ENCODE measurements around the gene UHRF1. TPM values are rescaled to one million over a fixed set of nuclear protein-coding genes. Genes with fewer than 3 reads are reported as not detected.

UHRF1 gene
- total and polyA plus RNA-seq, 3 experiments from 2014 or later = 0.35 to 218 (median 212) TPM

- no peaks in the 10 kb centered on the region for H3K9me3 Mint-ChIP-seq
- H3K27ac ChIP-seq (ENCODE audit: low read depth, low read length) = no peak overlapping the region
- H3K27ac Mint-ChIP-seq = peak overlapping the region in 1 of 8 donors; percentile 81
- ChIA-PET POLR2A (no interaction called here), CTCF (no interaction called here)
- H3K4me3 ChIP-seq (ENCODE audit: low read length) = no peak overlapping the region
- peaks cover 0 to 3% of the 10 kb centered on the region in 2 donors for H3K27me3 Mint-ChIP-seq
- H3K4me3 Mint-ChIP-seq = no peak overlapping the region
- no peaks in the 10 kb centered on the region for H3K9me3 ChIP-seq (ENCODE audit: low read length)
- DNase-seq = no peak
- H3K27me3 ChIP-seq (ENCODE audit: insufficient read depth, low read length, poor library complexity, severe bottlenecking) = no peaks in the 10 kb centered on the region
- no peaks in the 10 kb centered on the region for H3K36me3 ChIP-seq (ENCODE audit: insufficient read depth, low read length)
- peaks cover 9 to 47% (median 22%) of the 10 kb centered on the region in 3 donors for H3K4me1 Mint-ChIP-seq
- H3K4me1 ChIP-seq (ENCODE audit: insufficient read depth, low read length) = no peaks in the 10 kb centered on the region
- H3K36me3 Mint-ChIP-seq = peaks cover 0 to 28% (median 5%) of the 10 kb centered on the region in 3 donors
Measured at GRCh38 chr19:4976401-4977298, 67.3 kb downstream of the UHRF1 start.

DNA sequence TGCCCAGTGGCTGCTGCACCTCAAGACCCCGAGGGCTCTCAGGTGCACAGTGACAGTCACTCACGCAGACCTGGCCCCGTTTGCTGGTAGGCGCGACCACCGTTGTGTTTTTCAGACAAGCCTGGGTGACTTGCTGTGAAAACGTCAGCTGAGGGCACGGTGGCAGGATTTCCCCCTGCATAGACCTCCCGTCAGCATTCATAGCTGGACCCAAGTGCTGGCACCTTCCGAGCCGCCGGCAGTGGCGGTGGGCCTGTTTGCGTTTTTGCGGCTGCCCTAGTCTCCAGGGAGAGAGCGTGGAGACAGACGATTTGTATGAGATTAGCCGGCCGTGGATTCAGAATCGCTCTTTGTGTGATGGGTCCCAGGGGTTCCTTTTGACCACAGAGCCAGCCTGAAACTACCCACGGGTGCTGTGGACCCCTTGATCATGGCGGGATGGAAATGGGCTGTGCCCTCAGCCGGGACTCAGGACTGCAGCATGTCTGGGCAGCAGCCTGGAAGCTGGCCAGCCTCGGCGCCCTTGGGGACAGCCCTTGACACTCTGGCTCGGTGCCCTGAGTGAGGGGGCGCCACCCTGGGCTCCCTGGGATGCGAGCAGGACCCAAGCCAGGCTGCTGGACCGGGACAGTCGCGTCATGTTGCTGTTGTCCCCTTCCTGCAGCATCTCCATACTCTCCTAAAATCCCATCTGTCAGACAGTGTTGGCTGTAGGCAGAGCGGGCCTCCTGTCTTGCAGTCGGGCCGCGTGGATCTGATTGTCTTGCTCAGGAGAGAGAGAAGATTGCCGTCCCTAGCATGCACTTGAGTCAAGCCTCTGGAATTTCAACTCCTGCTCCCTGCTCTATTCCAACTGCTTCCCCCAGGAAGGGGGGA lies 68.2 kb downstream of the UHRF1 start:
- no peaks in the 10 kb centered on the region for H3K9me3 ChIP-seq (ENCODE audit: low read length)
- CTCF ChIA-PET = no interaction called here
- H3K4me3 ChIP-seq (ENCODE audit: low read length) = no peak overlapping the region
- peaks cover 0 to 28% (median 5%) of the 10 kb centered on the region in 3 donors for H3K36me3 Mint-ChIP-seq
- DNase-seq = no peak
- POLR2A ChIA-PET = no interaction called here
- H3K9me3 Mint-ChIP-seq = no peaks in the 10 kb centered on the region
- H3K4me1 Mint-ChIP-seq = peaks cover 5 to 42% (median 18%) of the 10 kb centered on the region in 3 donors
- H3K27ac Mint-ChIP-seq = no peak overlapping the region
- no peaks in the 10 kb centered on the region for H3K36me3 ChIP-seq (ENCODE audit: insufficient read depth, low read length)
- no peak overlapping the region for H3K27ac ChIP-seq (ENCODE audit: low read depth, low read length)
- H3K4me1 ChIP-seq (ENCODE audit: insufficient read depth, low read length) = no peaks in the 10 kb centered on the region
- no peak overlapping the region for H3K4me3 Mint-ChIP-seq
- H3K27me3 ChIP-seq (ENCODE audit: insufficient read depth, low read length, poor library complexity, severe bottlenecking) = no peaks in the 10 kb centered on the region
- H3K27me3 Mint-ChIP-seq = peaks cover 0 to 3% of the 10 kb centered on the region in 2 donors

- no peak for DNase-seq
- peaks cover 0 to 37% (median 7%) of the 10 kb centered on the region in 3 donors for H3K36me3 Mint-ChIP-seq
- no peak overlapping the region for H3K4me3 Mint-ChIP-seq
- Histone ChIP-seq H3K9me3 (ENCODE audit: low read length) (no peaks in the 10 kb centered on the region), H3K27ac (ENCODE audit: low read depth, low read length) (no peak overlapping the region), H3K27me3 (ENCODE audit: insufficient read depth, low read length, poor library complexity, severe bottlenecking) (no peaks in the 10 kb centered on the region), H3K4me3 (ENCODE audit: low read length) (no peak overlapping the region), H3K36me3 (ENCODE audit: insufficient read depth, low read length) (no peaks in the 10 kb centered on the region), H3K4me1 (ENCODE audit: insufficient read depth, low read length) (no peaks in the 10 kb centered on the region)
- peaks cover 0 to 3% of the 10 kb centered on the region in 2 donors for H3K27me3 Mint-ChIP-seq
- CTCF ChIA-PET = interaction anchor here (1.3 kb wide), 1 partner anchor 169 kb away, joined by 4 read pairs; no protein-coding TSS in a partner anchor
- H3K4me1 Mint-ChIP-seq = peaks cover 5 to 44% (median 19%) of the 10 kb centered on the region in 3 donors
- POLR2A ChIA-PET = no interaction called here
- H3K9me3 Mint-ChIP-seq = no peaks in the 10 kb centered on the region
- peak overlapping the region in 1 of 8 donors; percentile 75 for H3K27ac Mint-ChIP-seq
Measured at GRCh38 chr19:4979211-4979807, 70.0 kb downstream of the UHRF1 start.

- Mint-ChIP-seq H3K36me3 (peaks cover 0 to 34% (median 4%) of the 10 kb centered on the region in 3 donors), H3K9me3 (no peaks in the 10 kb centered on the region), H3K4me1 (peaks cover under 1 to 38% (median 15%) of the 10 kb centered on the region in 3 donors), H3K4me3 (no peak overlapping the region), H3K27ac (peak overlapping the region in 1 of 8 donors; percentile 26), H3K27me3 (peaks cover 0 to 3% of the 10 kb centered on the region in 2 donors)
- CTCF ChIA-PET = interaction anchor here (1.3 kb wide), 1 partner anchor 170 kb away, joined by 4 read pairs; no protein-coding TSS in a partner anchor
- no peaks in the 10 kb centered on the region for H3K27me3 ChIP-seq (ENCODE audit: insufficient read depth, low read length, poor library complexity, severe bottlenecking)
- H3K27ac ChIP-seq (ENCODE audit: low read depth, low read length) = no peak overlapping the region
- POLR2A ChIA-PET = no interaction called here
- H3K4me1 ChIP-seq (ENCODE audit: insufficient read depth, low read length) = no peaks in the 10 kb centered on the region
- no peak for DNase-seq
- no peaks in the 10 kb centered on the region for H3K9me3 ChIP-seq (ENCODE audit: low read length)
- H3K4me3 ChIP-seq (ENCODE audit: low read length) = no peak overlapping the region
- no peaks in the 10 kb centered on the region for H3K36me3 ChIP-seq (ENCODE audit: insufficient read depth, low read length)
Measured at GRCh38 chr19:4980067-4980466, 70.8 kb downstream of the UHRF1 start.

- POLR2A ChIA-PET = no interaction called here
- H3K27ac ChIP-seq (ENCODE audit: low read depth, low read length) = no peak overlapping the region
- CTCF ChIA-PET = no interaction called here
Measured at GRCh38 chr19:4980838-4981680, 71.8 kb downstream of the UHRF1 start.

GRCh38 chr19:4981681-4981958 lies 72.3 kb downstream of the UHRF1 start:
- Mint-ChIP-seq H3K9me3 (no peaks in the 10 kb centered on the region), H3K4me1 (peaks cover 0 to 45% (median 20%) of the 10 kb centered on the region in 3 donors)
- H3K4me3 ChIP-seq (ENCODE audit: low read length) = no peak overlapping the region

More at GRCh38 chr19:4980838-4981680, 71.8 kb downstream of the UHRF1 start:
- Mint-ChIP-seq H3K4me1 (peaks cover 0 to 43% (median 16%) of the 10 kb centered on the region in 3 donors), H3K9me3 (no peaks in the 10 kb centered on the region), H3K36me3 (peaks cover 0 to 33% (median 4%) of the 10 kb centered on the region in 3 donors), H3K27me3 (peaks cover 0 to 3% of the 10 kb centered on the region in 2 donors), H3K27ac (peak overlapping the region in 2 of 8 donors; percentile 41 to 70), H3K4me3 (no peak overlapping the region)
- no peak for DNase-seq
- H3K9me3 ChIP-seq (ENCODE audit: low read length) = no peaks in the 10 kb centered on the region
- no peaks in the 10 kb centered on the region for H3K4me1 ChIP-seq (ENCODE audit: insufficient read depth, low read length)
- no peaks in the 10 kb centered on the region for H3K27me3 ChIP-seq (ENCODE audit: insufficient read depth, low read length, poor library complexity, severe bottlenecking)
- no peaks in the 10 kb centered on the region for H3K36me3 ChIP-seq (ENCODE audit: insufficient read depth, low read length)
- no peak overlapping the region for H3K4me3 ChIP-seq (ENCODE audit: low read length)

DNA sequence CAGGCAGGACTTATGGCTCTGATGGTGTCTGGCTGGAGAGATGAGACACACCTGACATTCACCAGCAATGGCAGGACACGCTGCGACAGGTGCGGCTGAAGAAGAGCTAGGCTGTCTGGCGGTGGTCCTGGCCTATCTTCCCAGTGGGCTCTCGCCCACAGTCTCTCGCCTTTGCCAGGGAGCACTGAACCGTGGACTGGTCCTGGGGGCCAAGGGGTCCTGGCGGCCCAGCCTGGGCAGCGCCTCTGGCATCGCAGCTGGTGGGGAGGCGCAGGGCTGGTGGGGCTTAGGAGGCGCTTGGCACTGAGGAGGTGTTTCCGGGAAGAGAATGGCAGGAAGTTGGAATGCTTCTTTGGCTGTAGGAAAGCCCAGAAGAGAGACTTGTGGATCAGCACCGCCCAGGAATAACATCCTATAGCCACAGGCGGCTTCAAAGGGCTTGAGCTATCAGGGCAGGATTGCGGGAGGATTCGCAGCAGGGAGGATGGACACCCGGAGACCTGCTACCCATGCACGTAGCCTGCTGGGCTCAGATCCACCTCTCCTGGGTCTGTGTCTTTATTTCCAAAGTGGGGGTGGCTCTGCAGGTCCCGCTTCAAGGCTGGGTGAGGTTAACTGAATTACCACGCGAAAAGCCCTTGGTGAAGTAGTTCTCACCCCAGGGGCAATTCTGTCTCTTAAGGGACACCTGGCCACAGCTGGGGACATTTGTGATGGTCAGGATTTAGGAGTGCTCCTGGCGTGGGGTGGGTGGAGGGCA lies 74.2 kb downstream of the UHRF1 start:
- no peak overlapping the region for H3K27ac Mint-ChIP-seq
- ChIA-PET CTCF (no interaction called here), POLR2A (no interaction called here)
- H3K36me3 Mint-ChIP-seq = peaks cover 0 to 17% (median 1%) of the 10 kb centered on the region in 3 donors
- DNase-seq = no peak
- H3K4me3 Mint-ChIP-seq = no peak overlapping the region
- Histone ChIP-seq H3K36me3 (ENCODE audit: insufficient read depth, low read length) (no peaks in the 10 kb centered on the region), H3K27ac (ENCODE audit: low read depth, low read length) (no peak overlapping the region), H3K4me3 (ENCODE audit: low read length) (no peak overlapping the region), H3K4me1 (ENCODE audit: insufficient read depth, low read length) (no peaks in the 10 kb centered on the region), H3K27me3 (ENCODE audit: insufficient read depth, low read length, poor library complexity, severe bottlenecking) (no peaks in the 10 kb centered on the region), H3K9me3 (ENCODE audit: low read length) (no peaks in the 10 kb centered on the region)
- peaks cover 8 to 52% (median 26%) of the 10 kb centered on the region in 3 donors for H3K4me1 Mint-ChIP-seq
- H3K9me3 Mint-ChIP-seq = no peaks in the 10 kb centered on the region
- peaks cover 0 to 3% of the 10 kb centered on the region in 2 donors for H3K27me3 Mint-ChIP-seq

More at GRCh38 chr19:4981681-4981958, 72.3 kb downstream of the UHRF1 start:
- ChIA-PET POLR2A (no interaction called here), CTCF (no interaction called here)
- Histone ChIP-seq H3K27ac (ENCODE audit: low read depth, low read length) (no peak overlapping the region), H3K9me3 (ENCODE audit: low read length) (no peaks in the 10 kb centered on the region), H3K4me1 (ENCODE audit: insufficient read depth, low read length) (no peaks in the 10 kb centered on the region), H3K27me3 (ENCODE audit: insufficient read depth, low read length, poor library complexity, severe bottlenecking) (no peaks in the 10 kb centered on the region), H3K36me3 (ENCODE audit: insufficient read depth, low read length) (no peaks in the 10 kb centered on the region)
- no peak overlapping the region for H3K4me3 Mint-ChIP-seq
- peaks cover 0 to 29% (median 4%) of the 10 kb centered on the region in 3 donors for H3K36me3 Mint-ChIP-seq
- no peak for DNase-seq
- peaks cover 0 to 3% of the 10 kb centered on the region in 2 donors for H3K27me3 Mint-ChIP-seq
- peak overlapping the region in 2 of 8 donors; percentile 12 to 14 for H3K27ac Mint-ChIP-seq

All from CD8-positive, alpha-beta memory T cell (primary cell).